Measurements from ENCODE around the gene ZNF672. TPM values are rescaled to one million over a fixed set of nuclear protein-coding genes. Genes with fewer than 3 reads are reported as not detected.

Gene ZNF672
- total and polyA plus RNA-seq, 2 of the 13 experiments (the other 11 are each of a cell fraction or from before 2014, with no cell fraction given) = 17.2 to 22.9 TPM

GRCh38 chr1:248837781-248838356 is at the start of gene ZNF672 (continued):
- no peak for TF ChIP-seq ARID4A (CRISPR knock-in tag; IDR thresholded peaks at IDR 0.05; ENCODE audit: borderline replicate concordance)
- TF ChIP-seq CREB1 (IDR thresholded peaks at IDR 0.05) = peak; percentile 88
- no peak for TF ChIP-seq CREB1 (CRISPR knock-in tag; IDR thresholded peaks at IDR 0.05)
- TF ChIP-seq CCDC6 (CRISPR knock-in tag; IDR thresholded peaks at IDR 0.05) = peak; percentile 73; the same call in 1 of the 2 replicates
- TF ChIP-seq ATF4 (CRISPR knock-in tag; IDR thresholded peaks at IDR 0.05) = 0 out of 4 replicates have a peak, but pooled peaks of 1 of the 2 experiments have one; percentile 26
- TF ChIP-seq DR1 (CRISPR knock-in tag; IDR thresholded peaks at IDR 0.05) = no peak
- 0 out of 2 replicates have a peak, but pooled peaks have one; percentile 66 for TF ChIP-seq GATA4 (IDR thresholded peaks at IDR 0.05; ENCODE audit: borderline replicate concordance, low read depth)
- peak; percentile 41; the same call in 1 of the 2 replicates for TF ChIP-seq ERF (CRISPR knock-in tag; IDR thresholded peaks at IDR 0.05)
- TF ChIP-seq ZNF772 (CRISPR knock-in tag; IDR thresholded peaks at IDR 0.05) = no peak
- no peak for TF ChIP-seq ZFP36L1 (CRISPR knock-in tag; IDR thresholded peaks at IDR 0.05)
- TF ChIP-seq SMAD3 (CRISPR knock-in tag; IDR thresholded peaks at IDR 0.05) = 0 out of 2 replicates have a peak, but pooled peaks have one; percentile 21
- peak; percentile 82 for TF ChIP-seq CBX1 (IDR thresholded peaks at IDR 0.05; ENCODE audit: low read depth)
- no peak for TF ChIP-seq PCBP2 (optimal IDR thresholded peaks at IDR 0.05; ENCODE audit: low read depth, low read length, poor library complexity, severe bottlenecking)
- TF ChIP-seq ZNF343 (CRISPR knock-in tag; IDR thresholded peaks at IDR 0.05) = no peak
- 0 out of 2 replicates have a peak, but pooled peaks have one; percentile 17 for TF ChIP-seq E2F5 (CRISPR knock-in tag; conservative IDR thresholded peaks at IDR 0.05)
- TF ChIP-seq ARID5B (CRISPR knock-in tag; IDR thresholded peaks at IDR 0.05) = peak; percentile 37; the same call in 1 of the 2 replicates
- peak; percentile 33; the same call in 1 of the 2 replicates for TF ChIP-seq ZNF121 (CRISPR knock-in tag; IDR thresholded peaks at IDR 0.05)
- TF ChIP-seq ZFP41 (CRISPR knock-in tag; IDR thresholded peaks at IDR 0.05; ENCODE audit: borderline replicate concordance) = no peak
- 0 out of 2 replicates have a peak, but pooled peaks have one; percentile 67 for TF ChIP-seq ZNF589 (CRISPR knock-in tag; conservative IDR thresholded peaks at IDR 0.05)

All from HepG2 (cell line).